Cardiac muscle cell (in vitro differentiated cells and primary cell): ENCODE results near the gene PSMC3IP. TPM values are rescaled to one million over a fixed set of nuclear protein-coding genes. Genes with fewer than 3 reads are reported as not detected.
"Not testable (repeated sequence)": the region's sequence is repeated elsewhere in the genome, so short reads cannot be mapped to it uniquely, and the experiment has no call there.

Experiments used
- DNase-seq, 2 donors: peaks; one replicate each; pipeline versions ENCODE4 v3.0.0 to v3.0.0-alpha.2; 2010 to 2017; ENCODE audit warnings: low read depth in 1 of 2, low spot score in 1 of 2
- H3K27ac ChIP-seq: fragments of 200-600 bp; sonication (generic); 2 replicates; pipeline ENCODE4 v1.5.1; 2016
- H3K27me3 ChIP-seq: fragments of 200-600 bp; sonication (generic); 2 replicates; pipeline ENCODE4 v1.6.0; 2016; ENCODE audit warnings: control low read depth
- H3K36me3 ChIP-seq: fragments of 200-600 bp; sonication (generic); 2 replicates; pipeline ENCODE4 v1.5.1; 2016; ENCODE audit warnings: control low read depth
- H3K4me1 ChIP-seq: fragments of 200-600 bp; sonication (generic); 2 replicates; pipeline ENCODE4 v1.8.1; 2017; ENCODE audit warnings: low read depth, mild to moderate bottlenecking, mixed run types
- H3K4me3 ChIP-seq: fragments of 200-600 bp; sonication (generic); 2 replicates; pipeline ENCODE4 v1.5.1; 2016; ENCODE audit warnings: mild to moderate bottlenecking
- H3K9me3 ChIP-seq: fragments of 200-600 bp; sonication (generic); 2 replicates; pipeline ENCODE4 v1.5.1; 2017; ENCODE audit warnings: low read depth, mild to moderate bottlenecking, control low read depth
- CTCF ChIP-seq: IDR thresholded peaks from 2 replicates; pipeline ENCODE4 v1.5.1; 2012; ENCODE audit warnings: low read depth, mild to moderate bottlenecking, low read length
- polyA plus RNA-seq: library from polyadenylated mRNA; unstranded; fragments of >200 nt; fragmentation: Nextera tagmentation; extraction: Ambion mirVana; gene quantifications from 2 replicates; pipeline ENCODE4 v1.2.1, GENCODE V29; 2016
- total RNA-seq: library from RNA; depleted of rRNA; stranded (reverse); fragments of >200 nt; gene quantifications from 2 replicates; pipeline ENCODE4 v1.2.3, GENCODE V29; 2016

The PSMC3IP gene
- total and polyA plus RNA-seq, 2 experiments from 2014 or later, result 6.2 to 14.0 TPM

GRCh38 chr17:42544874-42545283, 32.6 kb downstream of the PSMC3IP start:
- H3K4me3 ChIP-seq, result no peak overlapping the region
- no peak for TF ChIP-seq CTCF

GRCh38 chr17:42543190-42544079, 34.1 kb downstream of the PSMC3IP start:
- Histone ChIP-seq H3K27ac (no peak overlapping the region), H3K4me3 (no peak overlapping the region), H3K9me3 (no peaks in the 10 kb centered on the region), H3K4me1 (no peaks in the 10 kb centered on the region), H3K36me3 (peaks cover 2% of the 10 kb centered on the region), H3K27me3 (no peaks in the 10 kb centered on the region)
- TF ChIP-seq CTCF, result no peak
- DNase-seq, result no peak

More at GRCh38 chr17:42544874-42545283, 32.6 kb downstream of the PSMC3IP start:
- Histone ChIP-seq H3K4me1 (no peaks in the 10 kb centered on the region), H3K27ac (no peak overlapping the region), H3K36me3 (peaks cover 2% of the 10 kb centered on the region), H3K27me3 (no peaks in the 10 kb centered on the region), H3K9me3 (no peaks in the 10 kb centered on the region)
- no peak for DNase-seq

- Histone ChIP-seq H3K4me1 (no peaks in the 10 kb centered on the region), H3K4me3 (no peak overlapping the region), H3K36me3 (peaks cover 2% of the 10 kb centered on the region), H3K27ac (no peak overlapping the region), H3K27me3 (no peaks in the 10 kb centered on the region), H3K9me3 (no peaks in the 10 kb centered on the region)
- no peak for DNase-seq
- TF ChIP-seq CTCF, result no peak
Measured at GRCh38 chr17:42541041-42541833, 36.3 kb downstream of the PSMC3IP start.

GRCh38 chr17:42540558-42540957, 37.0 kb downstream of the PSMC3IP start:
- not testable (repeated sequence) for H3K36me3 ChIP-seq, H3K4me3 ChIP-seq, H3K9me3 ChIP-seq, H3K27ac ChIP-seq, DNase-seq, H3K27me3 ChIP-seq, H3K4me1 ChIP-seq

GRCh38 chr17:42538482-42538881, 39.0 kb downstream of the PSMC3IP start:
- Histone ChIP-seq H3K4me1 (peaks cover 2% of the 10 kb centered on the region), H3K27me3 (no peaks in the 10 kb centered on the region), H3K27ac (no peak overlapping the region), H3K36me3 (peaks cover 2% of the 10 kb centered on the region), H3K9me3 (no peaks in the 10 kb centered on the region), H3K4me3 (no peak overlapping the region)
- TF ChIP-seq CTCF, result no peak
- no peak for DNase-seq
